ENCODE data around the gene SPOCK1.
"Not testable (repeated sequence)": the region's sequence is repeated elsewhere in the genome, so short reads cannot be mapped to it uniquely, and the experiment has no call there.

The SPOCK1 gene

GRCh38 chr5:137022043-137022442, 477.1 kb downstream of the SPOCK1 start:
- DNase-seq (ENCODE audit: low read depth) = no peak

- no peak for DNase-seq (ENCODE audit: low read depth)
Observed at GRCh38 chr5:137019229-137019628, 479.9 kb downstream of the SPOCK1 start.

- DNase-seq (ENCODE audit: low read depth) = no peak
Observed at GRCh38 chr5:137016783-137017324, 482.3 kb downstream of the SPOCK1 start.

- no peak for DNase-seq (ENCODE audit: low read depth)
Observed at GRCh38 chr5:137015540-137016116, 483.5 kb downstream of the SPOCK1 start.

- no peak for DNase-seq (ENCODE audit: low read depth)
Observed at GRCh38 chr5:137014731-137015130, 484.4 kb downstream of the SPOCK1 start.

GRCh38 chr5:137010226-137010625, 488.9 kb downstream of the SPOCK1 start:
- no peak for DNase-seq (ENCODE audit: low read depth)

GRCh38 chr5:137004279-137004678, 494.8 kb downstream of the SPOCK1 start:
- DNase-seq (ENCODE audit: low read depth) = no peak

GRCh38 chr5:137001026-137001569, 498.0 kb downstream of the SPOCK1 start:
- DNase-seq (ENCODE audit: low read depth) = no peak

- no peak for DNase-seq (ENCODE audit: low read depth)
Observed at GRCh38 chr5:136999787-137000186, 499.3 kb downstream of the SPOCK1 start.

GRCh38 chr5:136998854-136999357, 500.2 kb downstream of the SPOCK1 start:
- DNase-seq (ENCODE audit: low read depth) = no peak

GRCh38 chr5:136994154-136994553, 505.0 kb downstream of the SPOCK1 start:
- no peak for DNase-seq (ENCODE audit: low read depth)

GRCh38 chr5:136992796-136993489, 506.2 kb downstream of the SPOCK1 start:
- DNase-seq (ENCODE audit: low read depth) = no peak

GRCh38 chr5:136985785-136986475, 513.2 kb downstream of the SPOCK1 start:
- no peak for DNase-seq (ENCODE audit: low read depth)

- DNase-seq (ENCODE audit: low read depth) = no peak
Observed at GRCh38 chr5:136984772-136985446, 514.2 kb downstream of the SPOCK1 start.

- DNase-seq (ENCODE audit: low read depth) = no peak
Observed at GRCh38 chr5:136981936-136982335, 517.2 kb downstream of the SPOCK1 start.

- DNase-seq (ENCODE audit: low read depth) = peak; percentile 53
Observed at GRCh38 chr5:136979131-136979530, 520.0 kb downstream of the SPOCK1 start.

- no peak for DNase-seq (ENCODE audit: low read depth)
Observed at GRCh38 chr5:136963504-136963903, 535.6 kb downstream of the SPOCK1 start.

GRCh38 chr5:136957428-136957827, 541.7 kb downstream of the SPOCK1 start:
- no peak for DNase-seq (ENCODE audit: low read depth)

GRCh38 chr5:136954142-136954541, 545.0 kb downstream of the SPOCK1 start:
- DNase-seq (ENCODE audit: low read depth) = not testable (repeated sequence)

- DNase-seq (ENCODE audit: low read depth) = not testable (repeated sequence)
Observed at GRCh38 chr5:136953346-136954069, 545.6 kb downstream of the SPOCK1 start.

GRCh38 chr5:136927571-136927970, 571.6 kb downstream of the SPOCK1 start:
- no peak for DNase-seq (ENCODE audit: low read depth)

Measured in ELR (cell line).